SU-DHL-6 (cell line): ENCODE results near the gene HS2ST1.
"Not testable (repeated sequence)": the region's sequence is repeated elsewhere in the genome, so short reads cannot be mapped to it uniquely, and the experiment has no call there.

Experiments
- H2AFZ ChIP-seq: fragments of 200-600 bp; sonication (generic); 2 replicates; pipeline ENCODE4 v1.6.1; 2014; ENCODE audit warnings: low read depth, mild to moderate bottlenecking, moderate library complexity, mixed read lengths, antibody characterized with exemption, low read length; ENCODE audit not compliant: severe bottlenecking
- H3F3A ChIP-seq: fragments of 200-600 bp; shearing (Covaris generic); 2 replicates; pipeline ENCODE4 v1.6.0; 2016; ENCODE audit warnings: antibody characterized with exemption, mild to moderate bottlenecking; ENCODE audit not compliant: insufficient read depth
- H3K27ac ChIP-seq: fragments of 200-600 bp; sonication (generic); 2 replicates; pipeline ENCODE4 v1.5.1; 2016; ENCODE audit warnings: low read depth, mild to moderate bottlenecking, low read length, moderate library complexity, mixed read lengths
- H3K27me3 ChIP-seq: fragments of 200-600 bp; sonication (generic), shearing (Covaris generic); 2 replicates; pipeline ENCODE4 v1.6.0; 2014; ENCODE audit warnings: mild to moderate bottlenecking, low read length
- H3K36me3 ChIP-seq: fragments of 200-600 bp; sonication (generic); 2 replicates; pipeline ENCODE4 v1.6.1; 2014; ENCODE audit warnings: mild to moderate bottlenecking, low read length, mixed read lengths
- H3K4me2 ChIP-seq: fragments of 300-600, 200-600 bp; shearing (Covaris generic), sonication (generic); 2 replicates; pipeline ENCODE4 v1.6.0; 2014; ENCODE audit warnings: low read length, low read depth, mild to moderate bottlenecking; ENCODE audit not compliant: poor library complexity, severe bottlenecking
- H3K4me3 ChIP-seq: fragments of 200-600 bp; sonication (generic); 2 replicates; pipeline ENCODE4 v1.5.1; 2014; ENCODE audit warnings: antibody characterized with exemption, low read length, mild to moderate bottlenecking, mixed read lengths; ENCODE audit not compliant: insufficient read depth, poor library complexity, severe bottlenecking
- H3K79me2 ChIP-seq: fragments of 200-600 bp; sonication (generic); 2 replicates; pipeline ENCODE4 v1.6.1; 2014; ENCODE audit warnings: mild to moderate bottlenecking, low read length, moderate library complexity; ENCODE audit not compliant: insufficient read depth
- H3K9ac ChIP-seq: fragments of 200-600 bp; sonication (generic); 2 replicates; pipeline ENCODE4 v1.7.0; 2014; ENCODE audit warnings: mild to moderate bottlenecking, low read length
- H3K9me2 ChIP-seq: fragments of 200-600 bp; sonication (generic); replicated peaks from 2 replicates; pipeline ENCODE4 v1.6.1; 2014; ENCODE audit warnings: low read length; ENCODE audit not compliant: insufficient read depth
- H3K9me3 ChIP-seq: fragments of 200-600 bp; sonication (generic); 2 replicates; pipeline ENCODE4 v1.6.1; 2014; ENCODE audit warnings: low read length, mixed read lengths; ENCODE audit not compliant: insufficient read depth
- H4K20me1 ChIP-seq: fragments of 200-600 bp; sonication (generic); 2 replicates; pipeline ENCODE4 v1.6.1; 2014; ENCODE audit warnings: low read depth, mild to moderate bottlenecking, antibody characterized with exemption, low read length, moderate library complexity, mixed read lengths
- CTCF ChIP-seq: fragments of 200-600 bp; sonication (generic); IDR thresholded peaks from one replicate; pipeline ENCODE4 v1.5.1; 2017; ENCODE audit warnings: antibody characterized with exemption, mild to moderate bottlenecking, low read length, moderate library complexity; ENCODE audit not compliant: insufficient read depth, poor library complexity, severe bottlenecking
- EZH2phosphoT487 ChIP-seq: fragments of 200-600 bp; sonication (generic), shearing (Covaris generic); conservative IDR thresholded peaks from 2 replicates; pipeline ENCODE4 v1.6.1; 2018; ENCODE audit warnings: mild to moderate bottlenecking, antibody characterized with exemption, low read length, moderate library complexity, mixed read lengths

Gene HS2ST1

GRCh38 chr1:86957221-86957620 is 42.8 kb downstream of the HS2ST1 start:
- no peak for TF ChIP-seq CTCF
- TF ChIP-seq EZH2phosphoT487: no peak

DNA sequence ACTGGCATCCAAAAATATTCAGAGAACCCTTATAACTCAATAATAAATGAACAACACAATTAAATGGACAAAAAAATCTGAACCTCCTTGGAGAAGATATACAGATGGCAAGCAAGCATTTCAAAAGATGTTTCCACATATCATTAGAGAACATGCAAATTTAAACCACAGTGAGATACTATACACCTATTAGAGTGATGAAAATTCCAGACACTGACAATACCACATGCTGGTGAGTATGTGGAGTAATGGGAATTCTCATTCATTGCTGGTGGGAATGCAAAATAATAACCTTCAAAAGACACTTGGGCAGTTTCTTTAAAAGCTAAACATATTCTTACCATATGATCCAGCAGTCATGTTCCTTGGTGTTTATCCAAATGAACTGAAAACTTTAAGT is 46.1 kb downstream of the HS2ST1 start:
- Histone ChIP-seq H3K4me3 (no peak overlapping the region), H3K9me2 (no peaks in the 10 kb centered on the region), H3K36me3 (peaks cover 22% of the 10 kb centered on the region), H3K9ac (no peak overlapping the region), H4K20me1 (peaks cover 11% of the 10 kb centered on the region), H3K27ac (no peak overlapping the region), H3K9me3 (no peaks in the 10 kb centered on the region), H2AFZ (no peak overlapping the region), H3F3A (peaks cover 21% of the 10 kb centered on the region), H3K27me3 (no peaks in the 10 kb centered on the region), H3K4me2 (no peak overlapping the region), H3K79me2 (peaks cover 88% of the 10 kb centered on the region)
- TF ChIP-seq EZH2phosphoT487 (no peak), CTCF (no peak)

More at GRCh38 chr1:86957221-86957620, 42.8 kb downstream of the HS2ST1 start:
- Histone ChIP-seq H3K4me3 (no peak overlapping the region), H3F3A (peaks cover 20% of the 10 kb centered on the region), H3K36me3 (peaks cover 16% of the 10 kb centered on the region; the same call in 1 of the 2 replicates), H3K27ac (peak overlapping the region; percentile 27; the same call in 1 of the 2 replicates), H3K79me2 (peaks cover 100% of the 10 kb centered on the region), H3K9ac (no peak overlapping the region), H3K9me3 (no peaks in the 10 kb centered on the region), H3K9me2 (no peaks in the 10 kb centered on the region), H4K20me1 (peaks cover 14% of the 10 kb centered on the region), H2AFZ (no peak overlapping the region), H3K4me2 (no peak overlapping the region), H3K27me3 (no peaks in the 10 kb centered on the region)

- H3K27ac ChIP-seq, H3K27me3 ChIP-seq, H2AFZ ChIP-seq, H3K9me3 ChIP-seq, H3K9me2 ChIP-seq, H3K9ac ChIP-seq, H4K20me1 ChIP-seq, H3K4me3 ChIP-seq, H3K4me2 ChIP-seq: not testable (repeated sequence)
- Histone ChIP-seq H3K36me3 (peaks cover 14% of the 10 kb centered on the region), H3K79me2 (peaks cover 88% of the 10 kb centered on the region), H3F3A (peaks cover 17% of the 10 kb centered on the region)
Measured at GRCh38 chr1:86963841-86964240, 49.4 kb downstream of the HS2ST1 start.

- H2AFZ ChIP-seq: no peak overlapping the region
- H3K9ac ChIP-seq: peak overlapping the region; percentile 34
- peaks cover 16% of the 10 kb centered on the region for H3F3A ChIP-seq
- H3K79me2 ChIP-seq: peaks cover 88% of the 10 kb centered on the region
- peak overlapping the region; percentile 50 for H3K4me2 ChIP-seq
- H3K9me3 ChIP-seq: no peaks in the 10 kb centered on the region
- H4K20me1 ChIP-seq: no peaks in the 10 kb centered on the region
- no peak overlapping the region for H3K4me3 ChIP-seq
- TF ChIP-seq EZH2phosphoT487 (no peak), CTCF (peak; percentile 87)
- H3K36me3 ChIP-seq: peaks cover 13% of the 10 kb centered on the region
- H3K9me2 ChIP-seq: no peaks in the 10 kb centered on the region
- H3K27ac ChIP-seq: peak overlapping the region; percentile 58
- no peaks in the 10 kb centered on the region for H3K27me3 ChIP-seq
Measured at GRCh38 chr1:86965012-86965826, 50.8 kb downstream of the HS2ST1 start.
